GM12872 (cell line): ENCODE measurements around the gene SPON1.

ENCODE experiments used
- CTCF ChIP-seq: IDR thresholded peaks from 3 replicates; pipeline ENCODE4 v1.5.1; 2011; ENCODE audit warnings: low read depth, mild to moderate bottlenecking, low read length, moderate library complexity; ENCODE audit not compliant: insufficient read depth

SPON1 gene

GRCh38 chr11:14182833-14183364 is 220.4 kb downstream of the SPON1 start:
- no peak for TF ChIP-seq CTCF

GRCh38 chr11:14184028-14184940 is 221.8 kb downstream of the SPON1 start:
- no peak for TF ChIP-seq CTCF

GRCh38 chr11:14185461-14185860 is 222.9 kb downstream of the SPON1 start:
- no peak for TF ChIP-seq CTCF

GRCh38 chr11:14186046-14186775 is 223.7 kb downstream of the SPON1 start:
- no peak for TF ChIP-seq CTCF

DNA sequence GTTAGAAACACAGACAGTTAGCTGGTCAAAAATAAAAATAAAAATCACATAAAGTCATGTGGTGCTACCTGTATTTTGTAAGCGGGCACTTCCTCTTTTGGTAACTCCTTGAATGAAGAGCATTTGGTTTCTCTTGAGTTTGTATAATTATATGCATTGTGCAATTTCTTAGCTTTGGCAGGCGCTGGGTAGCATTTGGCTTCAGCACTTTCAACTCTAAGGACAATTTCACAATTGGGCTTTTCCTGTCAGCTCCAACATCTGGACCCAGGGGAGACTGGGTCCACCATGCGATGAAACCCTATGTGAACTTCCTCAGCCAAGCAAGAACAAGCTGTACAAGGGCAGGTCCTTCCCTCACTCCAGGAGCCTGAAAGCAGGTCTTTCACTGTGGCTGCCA is 227.4 kb downstream of the SPON1 start:
- no peak for TF ChIP-seq CTCF

- TF ChIP-seq CTCF, result no peak
These were observed 228.7 kb downstream of the SPON1 start for GRCh38 chr11:14190992-14191778.
